GM12891 (cell line): ENCODE measurements around the gene KLHL25.

ENCODE experiments used
- POLR2A ChIP-seq: IDR thresholded peaks from 2 replicates; pipeline ENCODE4 v1.6.1; 2011; ENCODE audit warnings: low read depth, low read length, control low read depth
- SPI1 ChIP-seq: IDR thresholded peaks from 2 replicates; pipeline ENCODE4 v1.6.1; 2011; ENCODE audit warnings: low read depth, low read length, control low read depth

DNA sequence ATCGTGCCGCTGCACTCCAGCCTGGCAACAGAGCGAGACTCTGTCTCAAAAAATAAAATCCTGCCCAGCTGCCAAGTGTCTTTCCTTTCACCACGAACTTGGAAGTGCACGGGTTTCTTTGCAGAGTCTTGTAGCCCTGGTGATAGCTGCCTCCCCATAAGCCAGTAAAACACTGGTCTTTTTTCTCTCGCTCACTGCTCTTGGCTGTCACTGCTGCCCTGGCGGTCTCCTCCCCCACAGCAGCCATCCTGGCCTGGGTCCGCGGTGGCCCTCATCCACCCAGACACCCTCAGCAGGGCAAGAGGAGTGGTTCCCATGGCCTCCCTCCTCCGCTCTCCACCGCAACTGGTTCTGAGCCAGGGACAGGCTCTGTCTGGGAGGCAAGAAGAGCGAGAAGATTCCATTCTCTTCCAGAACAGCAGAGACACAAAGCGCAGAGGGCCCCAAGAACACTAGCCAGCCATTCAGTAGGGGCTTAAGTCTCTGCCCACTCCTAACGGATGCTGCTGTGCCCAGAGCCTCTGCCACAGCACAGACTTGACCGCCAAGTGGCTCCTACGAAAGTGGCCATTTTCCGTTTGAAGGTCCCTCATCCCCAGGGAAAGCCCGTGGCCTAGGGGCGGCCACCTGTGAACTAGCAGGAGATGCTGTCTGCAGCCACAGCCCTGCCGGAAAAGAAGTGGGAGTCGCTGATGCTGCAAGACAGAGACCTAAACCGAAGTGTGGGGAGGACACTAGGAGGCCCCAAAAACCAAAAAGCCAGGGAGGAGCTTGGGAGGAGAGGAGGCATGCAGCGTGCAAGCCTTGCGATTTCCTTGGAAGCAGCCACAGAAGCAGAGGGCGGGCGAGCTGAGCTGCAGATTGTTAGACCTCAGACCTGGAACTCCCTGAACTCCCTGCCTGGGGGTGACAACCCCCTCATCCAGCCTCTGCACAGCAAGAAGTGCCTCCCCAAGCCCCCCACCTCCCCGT, 44.1 kb downstream of the KLHL25 start:
- TF ChIP-seq POLR2A, result no peak
- no peak for TF ChIP-seq SPI1
